Cortex of kidney (tissue), 1 donor: ENCODE measurements around the gene HLA-B.

Experiments
- DNase-seq: peaks from one replicate; lab custom pipeline; 2025; lab: John Stamatoyannopoulos, UW

HLA-B gene

GRCh38 chr6:31305703-31306219 is 51.2 kb downstream of the HLA-B start:
- DNase-seq: no peak

- no peak for DNase-seq
Measured at GRCh38 chr6:31304683-31305082, 52.3 kb downstream of the HLA-B start.
